Measurements from ENCODE around the gene PHLDA1. TPM values are rescaled to one million over a fixed set of nuclear protein-coding genes. Genes with fewer than 3 reads are reported as not detected.

PHLDA1 gene
- total RNA-seq, 1 experiment from 2014 or later, result 46.2 TPM

DNA sequence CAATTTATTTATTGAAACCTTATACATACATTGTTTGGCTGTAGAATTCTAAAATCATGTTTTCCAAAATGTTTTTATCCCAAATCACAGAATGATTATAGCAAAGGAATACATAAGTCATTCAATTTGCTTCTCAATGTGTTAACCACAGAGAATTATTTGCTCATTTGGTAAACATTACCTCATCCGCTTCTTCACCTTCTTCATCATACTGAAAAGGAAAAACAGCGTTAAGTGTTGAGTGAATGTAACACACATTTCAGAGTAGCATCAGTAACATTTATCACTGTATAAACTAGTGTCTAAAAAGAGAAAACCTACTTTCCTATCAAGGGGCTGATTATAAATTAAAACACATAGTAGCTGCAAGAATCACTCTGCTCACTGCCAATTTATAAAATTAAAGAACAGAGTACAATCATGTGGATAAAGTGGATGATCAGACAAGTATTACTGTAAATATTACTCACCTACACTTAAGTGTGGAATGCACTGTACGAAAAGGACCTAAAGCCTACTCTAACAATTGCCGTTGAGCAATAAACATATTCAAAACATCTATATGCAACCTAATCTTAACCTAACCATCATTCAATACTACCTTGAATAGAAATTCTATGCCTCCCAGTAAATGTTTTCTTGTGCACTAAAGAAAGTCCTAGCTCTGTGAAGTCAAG, 18.1 kb upstream of the PHLDA1 start:
- H3K36me3 ChIP-seq (ENCODE audit: control insufficient read depth, insufficient read depth, low read length), result no peaks in the 10 kb centered on the region
- no peaks in the 10 kb centered on the region for H3K4me1 Mint-ChIP-seq (ENCODE audit: low read depth, unreplicated experiment)
- DNase-seq, result no peak
- no peak overlapping the region for H3K4me3 Mint-ChIP-seq (ENCODE audit: unreplicated experiment)
- intact Hi-C loops (cut with micrococcal nuclease; ENCODE audit: unreplicated experiment), result no loop called here
- H3K27ac Mint-ChIP-seq (ENCODE audit: unreplicated experiment), result no peak overlapping the region
- ChIA-PET CTCF (interaction anchor here (0.6 to 0.7 kb wide), 2 partner anchors 16 to 445 kb away, joined by 3 to 6 read pairs; no protein-coding TSS in a partner anchor), POLR2A (no interaction called here)
- H3K36me3 Mint-ChIP-seq (ENCODE audit: insufficient read depth, unreplicated experiment), result peaks cover 83% of the 10 kb centered on the region
- BruUV-seq (replicated peaks), result no TSS peak
- no peaks in the 10 kb centered on the region for H3K4me1 ChIP-seq
- no peaks in the 10 kb centered on the region for H3K9me3 Mint-ChIP-seq (ENCODE audit: unreplicated experiment)
- TF ChIP-seq, protein P1, sequence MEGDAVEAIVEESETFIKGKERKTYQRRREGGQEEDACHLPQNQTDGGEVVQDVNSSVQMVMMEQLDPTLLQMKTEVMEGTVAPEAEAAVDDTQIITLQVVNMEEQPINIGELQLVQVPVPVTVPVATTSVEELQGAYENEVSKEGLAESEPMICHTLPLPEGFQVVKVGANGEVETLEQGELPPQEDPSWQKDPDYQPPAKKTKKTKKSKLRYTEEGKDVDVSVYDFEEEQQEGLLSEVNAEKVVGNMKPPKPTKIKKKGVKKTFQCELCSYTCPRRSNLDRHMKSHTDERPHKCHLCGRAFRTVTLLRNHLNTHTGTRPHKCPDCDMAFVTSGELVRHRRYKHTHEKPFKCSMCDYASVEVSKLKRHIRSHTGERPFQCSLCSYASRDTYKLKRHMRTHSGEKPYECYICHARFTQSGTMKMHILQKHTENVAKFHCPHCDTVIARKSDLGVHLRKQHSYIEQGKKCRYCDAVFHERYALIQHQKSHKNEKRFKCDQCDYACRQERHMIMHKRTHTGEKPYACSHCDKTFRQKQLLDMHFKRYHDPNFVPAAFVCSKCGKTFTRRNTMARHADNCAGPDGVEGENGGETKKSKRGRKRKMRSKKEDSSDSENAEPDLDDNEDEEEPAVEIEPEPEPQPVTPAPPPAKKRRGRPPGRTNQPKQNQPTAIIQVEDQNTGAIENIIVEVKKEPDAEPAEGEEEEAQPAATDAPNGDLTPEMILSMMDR (IDR thresholded peaks at IDR 0.05; ENCODE audit: insufficient read depth in 1 of 2, low read depth in 1 of 2, low read length in 1 of 2, severe bottlenecking in 1 of 2, unreplicated experiment in 1 of 2), result no peak
- no peaks in the 10 kb centered on the region for H3K27me3 Mint-ChIP-seq (ENCODE audit: insufficient read depth, unreplicated experiment)
- no peaks in the 10 kb centered on the region; the same call in 1 of the 2 replicates for H3K9me3 ChIP-seq
- H3K27me3 ChIP-seq (replicated peaks; ENCODE audit: control insufficient read depth, insufficient read depth, low read length), result no peaks in the 10 kb centered on the region
- no peak overlapping the region for H3K4me3 ChIP-seq (ENCODE audit: low read depth, low read length)

DNA sequence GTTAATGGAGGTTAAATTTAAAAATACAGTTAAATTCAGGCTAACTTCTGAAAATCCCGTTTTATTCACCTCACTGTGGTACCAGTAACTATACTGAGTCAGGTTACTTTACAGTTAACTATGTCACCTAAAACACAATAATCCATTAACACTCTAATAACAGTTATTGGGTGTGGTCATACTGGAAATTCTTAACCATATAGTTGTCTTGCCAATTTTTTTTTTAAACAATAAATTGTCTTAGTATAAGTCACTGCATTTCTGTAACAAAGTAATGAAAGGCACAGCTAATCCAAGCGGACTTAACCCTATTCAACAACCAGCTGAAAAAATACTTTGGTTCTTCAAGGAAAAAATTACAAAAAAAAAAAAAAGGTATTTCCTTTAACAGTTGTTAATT, 16.2 kb upstream of the PHLDA1 start:
- no peaks in the 10 kb centered on the region for H3K27me3 ChIP-seq (replicated peaks; ENCODE audit: control insufficient read depth, insufficient read depth, low read length)
- POLR2A ChIA-PET, result interaction anchor here (0.6 kb wide), 1 partner anchor 110 kb away, joined by 4 read pairs; no protein-coding TSS in a partner anchor
- H3K27ac Mint-ChIP-seq (ENCODE audit: unreplicated experiment), result no peak overlapping the region
- H3K27me3 Mint-ChIP-seq (ENCODE audit: insufficient read depth, unreplicated experiment), result no peaks in the 10 kb centered on the region
- intact Hi-C loops (cut with micrococcal nuclease; ENCODE audit: unreplicated experiment), result no loop called here
- DNase-seq, result no peak
- no peaks in the 10 kb centered on the region for H3K4me1 ChIP-seq
- no peaks in the 10 kb centered on the region for H3K4me1 Mint-ChIP-seq (ENCODE audit: low read depth, unreplicated experiment)
- no peaks in the 10 kb centered on the region for H3K9me3 ChIP-seq
- H3K4me3 ChIP-seq (ENCODE audit: low read depth, low read length), result no peak overlapping the region
- CTCF ChIA-PET, result interaction anchor here (0.6 kb wide), 1 partner anchor 17 kb away, joined by 3 read pairs; no protein-coding TSS in a partner anchor
- H3K36me3 Mint-ChIP-seq (ENCODE audit: insufficient read depth, unreplicated experiment), result peaks cover 80% of the 10 kb centered on the region
- TF ChIP-seq, protein P1 (IDR thresholded peaks at IDR 0.05; ENCODE audit: insufficient read depth in 1 of 2, low read depth in 1 of 2, low read length in 1 of 2, severe bottlenecking in 1 of 2, unreplicated experiment in 1 of 2), result no peak
- H3K36me3 ChIP-seq (ENCODE audit: control insufficient read depth, insufficient read depth, low read length), result no peaks in the 10 kb centered on the region
- no TSS peak for BruUV-seq (replicated peaks)
- no peak overlapping the region for H3K4me3 Mint-ChIP-seq (ENCODE audit: unreplicated experiment)
- no peaks in the 10 kb centered on the region for H3K9me3 Mint-ChIP-seq (ENCODE audit: unreplicated experiment)

DNA sequence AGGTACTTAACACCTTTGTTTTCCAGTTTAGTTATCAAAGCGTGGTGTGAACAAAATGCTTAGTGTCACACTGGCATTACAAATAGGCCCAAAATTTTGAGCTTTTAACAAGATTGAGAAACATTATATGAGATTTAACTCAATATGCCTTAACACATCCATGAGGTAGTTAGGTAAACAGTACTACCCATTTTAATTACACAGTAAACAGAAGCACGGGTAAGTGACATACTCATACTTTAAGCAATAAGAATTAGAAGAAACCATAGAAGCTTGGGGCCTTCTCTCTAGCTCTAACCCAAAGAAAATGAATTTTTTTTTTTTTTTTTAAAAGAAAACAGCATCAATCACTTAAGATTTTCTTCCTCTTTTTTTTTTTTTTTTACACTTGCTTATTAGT, 15.5 kb upstream of the PHLDA1 start:
- TF ChIP-seq, protein P1 (IDR thresholded peaks at IDR 0.05; ENCODE audit: insufficient read depth in 1 of 2, low read depth in 1 of 2, low read length in 1 of 2, severe bottlenecking in 1 of 2, unreplicated experiment in 1 of 2), result no peak
- no peaks in the 10 kb centered on the region for H3K9me3 ChIP-seq
- H3K27ac Mint-ChIP-seq (ENCODE audit: unreplicated experiment), result peak overlapping the region; percentile 27
- H3K9me3 Mint-ChIP-seq (ENCODE audit: unreplicated experiment), result no peaks in the 10 kb centered on the region
- no peak overlapping the region for H3K4me3 ChIP-seq (ENCODE audit: low read depth, low read length)
- peaks cover 73% of the 10 kb centered on the region for H3K36me3 Mint-ChIP-seq (ENCODE audit: insufficient read depth, unreplicated experiment)
- H3K4me1 Mint-ChIP-seq (ENCODE audit: low read depth, unreplicated experiment), result no peaks in the 10 kb centered on the region
- CTCF ChIA-PET, result interaction anchor here (0.6 kb wide), 1 partner anchor 18 kb away, joined by 3 read pairs; no protein-coding TSS in a partner anchor
- intact Hi-C loops (cut with micrococcal nuclease; ENCODE audit: unreplicated experiment), result no loop called here
- no peak overlapping the region for H3K4me3 Mint-ChIP-seq (ENCODE audit: unreplicated experiment)
- H3K27me3 ChIP-seq (replicated peaks; ENCODE audit: control insufficient read depth, insufficient read depth, low read length), result no peaks in the 10 kb centered on the region
- H3K27me3 Mint-ChIP-seq (ENCODE audit: insufficient read depth, unreplicated experiment), result no peaks in the 10 kb centered on the region
- no peaks in the 10 kb centered on the region for H3K36me3 ChIP-seq (ENCODE audit: control insufficient read depth, insufficient read depth, low read length)
- POLR2A ChIA-PET, result interaction anchor here (0.6 kb wide), 1 partner anchor 396 kb away, joined by 3 read pairs; no protein-coding TSS in a partner anchor
- no peaks in the 10 kb centered on the region for H3K4me1 ChIP-seq
- TSS peak; percentile 25 for BruUV-seq (replicated peaks)
- no peak for DNase-seq
